COLO668 (cell line): Measurements from ENCODE around the gene PPIE.
"Not testable (repeated sequence)": the region's sequence is repeated elsewhere in the genome, so short reads cannot be mapped to it uniquely, and the experiment has no call there.

Experiments used
- DNase-seq: peaks from one replicate; lab custom pipeline; 2025; ENCODE audit not compliant: unreplicated experiment; lab: John Stamatoyannopoulos, UW

Gene PPIE

GRCh38 chr1:39757501-39757900 lies 18.8 kb downstream of the PPIE start:
- DNase-seq, result no peak

GRCh38 chr1:39758556-39759435 lies 20.1 kb downstream of the PPIE start:
- DNase-seq, result no peak

DNA sequence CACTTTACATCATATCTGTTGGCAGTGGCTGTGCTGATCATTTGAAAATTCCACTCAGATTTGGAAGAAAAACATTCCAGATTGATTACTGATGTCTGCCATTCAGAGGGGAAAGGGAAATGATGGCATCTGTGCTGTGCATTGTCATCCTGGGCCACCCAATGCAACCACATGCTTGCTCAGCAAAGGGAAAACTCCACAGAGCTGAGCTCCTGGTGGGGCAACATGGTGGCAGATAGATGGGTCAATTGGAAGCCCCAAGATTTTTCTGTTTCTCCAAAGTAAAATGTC lies 20.7 kb downstream of the PPIE start:
- no peak for DNase-seq

DNA sequence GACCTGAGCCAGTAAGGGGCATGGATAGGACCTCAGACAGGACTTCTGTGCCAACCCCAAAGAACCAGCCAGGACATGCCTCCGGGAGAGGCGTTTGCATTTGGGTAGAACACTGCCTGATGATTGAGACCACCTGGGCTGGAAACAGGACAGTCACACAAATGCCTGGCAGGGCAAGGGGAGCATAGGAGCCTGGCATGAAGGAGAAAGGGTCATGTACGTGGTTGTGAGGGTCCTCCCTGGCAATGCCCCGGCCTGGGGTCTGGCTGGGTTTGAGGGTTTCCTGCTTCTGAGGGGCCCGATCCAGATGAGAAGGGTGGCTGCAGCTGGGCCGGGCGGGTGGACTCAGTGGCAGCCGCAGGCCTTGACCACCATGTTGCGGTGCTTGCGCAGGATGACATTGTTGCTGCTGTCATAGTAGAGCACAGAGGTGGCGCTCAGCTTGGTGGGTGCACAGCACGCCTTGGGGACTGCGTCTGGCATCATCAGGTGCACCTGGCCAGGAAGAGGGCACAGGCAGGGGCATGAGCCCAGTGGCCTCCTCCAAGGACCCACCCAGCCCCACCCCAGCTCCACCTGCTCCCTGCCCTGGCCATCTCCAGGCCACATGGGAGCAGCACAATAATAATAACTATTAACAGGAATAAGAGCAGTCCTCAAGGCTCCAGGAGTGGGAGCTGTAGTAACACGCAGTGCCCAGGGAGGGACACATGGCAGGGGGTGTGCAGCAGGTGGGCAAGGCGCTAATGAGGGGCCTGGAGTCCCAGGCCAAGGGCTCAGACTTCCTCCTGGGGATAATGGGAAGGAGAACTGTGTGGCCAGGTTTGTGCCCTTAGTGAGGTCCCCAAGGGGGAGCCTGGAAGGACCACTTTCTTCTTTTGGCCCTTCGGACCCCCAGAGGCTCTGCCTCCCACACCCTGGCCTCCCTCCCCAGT lies 21.7 kb downstream of the PPIE start:
- no peak for DNase-seq

GRCh38 chr1:39761016-39761415 lies 22.3 kb downstream of the PPIE start:
- DNase-seq, result no peak

DNA sequence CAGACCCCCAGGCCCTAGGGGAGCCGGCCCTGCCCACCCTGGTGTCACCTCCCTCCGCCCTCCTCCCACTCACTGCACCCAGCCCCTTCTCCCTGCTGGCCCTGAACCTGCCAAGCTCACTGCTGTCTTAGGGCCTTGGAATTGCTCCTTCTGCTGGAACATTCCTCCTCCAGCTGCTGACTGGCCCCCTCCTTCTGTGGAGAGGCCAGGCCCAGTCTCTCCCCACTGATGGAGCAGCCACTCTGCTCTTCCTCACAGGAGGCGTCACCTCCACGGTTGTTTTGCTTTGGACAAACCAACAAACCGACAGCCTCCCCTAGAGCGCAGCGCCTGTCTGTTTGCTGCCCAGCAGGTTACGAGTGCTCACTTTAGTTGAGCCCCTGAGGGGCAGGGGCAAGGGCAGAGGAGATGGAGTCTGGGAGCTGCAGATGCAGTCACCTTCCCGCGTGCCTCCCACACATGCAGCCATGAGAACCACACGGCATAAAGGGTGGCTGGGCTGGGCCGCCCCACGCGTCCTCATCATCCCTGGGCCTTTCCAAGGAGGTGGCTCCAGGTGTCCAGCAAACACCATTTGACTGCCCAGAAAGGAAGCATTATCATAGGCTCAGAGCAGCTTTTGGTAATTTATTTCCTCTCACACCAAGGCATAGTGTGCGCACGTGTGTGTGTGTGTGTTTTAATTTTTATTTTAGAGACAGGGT lies 23.0 kb downstream of the PPIE start:
- DNase-seq, result no peak

DNA sequence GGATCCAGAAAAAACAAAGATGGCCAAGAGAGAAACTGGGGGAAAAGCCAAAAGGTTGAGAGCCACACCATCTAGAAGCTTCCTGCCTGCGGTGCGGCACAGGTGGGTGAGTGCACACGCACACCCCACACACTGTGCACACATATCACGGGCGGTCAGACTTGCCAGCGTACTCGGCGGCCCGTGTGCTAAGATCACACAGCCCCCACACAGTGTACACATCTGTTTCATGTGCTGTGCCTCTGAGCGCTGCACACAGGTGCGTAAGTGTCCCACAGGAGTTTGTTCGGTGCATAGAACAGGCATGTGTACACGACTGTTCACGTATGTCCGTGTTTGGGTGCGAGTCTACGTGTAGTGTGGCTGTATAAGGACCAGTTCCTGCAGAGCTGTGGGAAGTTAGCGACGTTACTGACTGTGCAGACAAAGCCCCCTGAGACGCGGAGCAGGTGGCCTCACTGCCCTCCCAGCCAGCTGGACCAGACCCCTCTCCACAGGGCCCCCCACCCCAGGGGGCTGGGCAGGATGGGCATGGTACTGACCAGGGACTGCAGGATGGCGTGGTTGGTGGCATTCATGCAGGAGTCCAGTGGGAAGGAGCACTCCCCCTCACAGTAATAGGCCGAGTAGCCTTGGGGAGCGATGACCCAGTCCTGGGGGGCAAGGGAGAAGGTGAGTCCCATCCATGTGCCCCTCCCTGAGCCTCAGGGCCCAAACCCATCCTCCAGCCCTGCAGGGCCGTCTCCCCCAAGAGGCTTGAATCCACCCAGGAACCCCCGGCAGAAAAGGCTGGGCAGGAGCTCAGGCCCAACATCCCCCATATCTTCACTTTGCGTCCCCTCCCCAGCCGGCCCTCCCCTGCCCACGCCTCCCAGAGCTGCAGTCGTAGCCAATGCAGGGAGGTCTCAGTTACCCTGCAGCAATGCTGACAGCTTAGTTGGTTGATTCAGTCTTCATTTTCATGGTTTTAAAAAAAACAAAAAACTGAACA lies 24.2 kb downstream of the PPIE start:
- no peak for DNase-seq

- DNase-seq, result not testable (repeated sequence)
Measured at GRCh38 chr1:39763619-39764374, 25.1 kb downstream of the PPIE start.

DNA sequence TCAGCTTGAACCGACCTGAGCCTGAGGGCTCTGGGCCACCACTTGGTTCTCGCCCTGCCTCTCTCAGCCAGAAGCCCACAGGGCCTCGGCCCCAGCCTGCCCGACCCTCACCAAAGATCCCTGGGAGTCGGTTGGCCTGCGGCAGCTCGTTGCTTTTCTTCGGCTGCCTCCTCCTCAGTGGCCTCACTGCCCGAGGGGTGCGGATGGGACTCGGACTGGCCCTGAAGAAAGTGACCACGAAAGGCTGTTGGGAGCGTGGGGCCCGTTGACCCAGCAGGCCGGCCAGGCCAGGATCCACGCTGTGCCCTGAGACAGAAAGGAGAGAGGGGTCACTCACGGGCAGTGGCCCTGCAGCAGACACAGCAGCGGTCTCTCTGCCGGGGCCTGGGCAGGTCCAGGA lies 25.8 kb downstream of the PPIE start:
- DNase-seq, result not testable (repeated sequence)

DNA sequence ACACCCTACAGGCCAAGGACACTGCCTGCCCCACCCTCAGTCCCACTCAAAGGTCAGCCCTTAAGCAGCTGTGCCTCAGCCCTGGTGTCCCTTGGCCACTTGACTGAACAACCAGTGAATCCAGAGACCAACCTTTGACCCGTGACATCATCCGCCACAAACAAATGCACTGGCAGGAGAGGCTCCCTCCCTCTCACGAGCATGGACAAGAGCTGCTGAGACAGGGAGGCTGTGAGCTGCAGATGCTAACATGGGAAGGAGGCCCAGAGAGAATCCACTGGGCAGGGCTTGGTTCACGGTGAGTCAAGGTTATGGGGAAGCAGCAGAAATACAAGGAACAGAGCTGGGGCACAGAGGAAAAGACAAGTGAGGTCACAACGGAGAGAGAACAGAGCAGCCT lies 27.8 kb downstream of the PPIE start:
- DNase-seq, result not testable (repeated sequence)

DNA sequence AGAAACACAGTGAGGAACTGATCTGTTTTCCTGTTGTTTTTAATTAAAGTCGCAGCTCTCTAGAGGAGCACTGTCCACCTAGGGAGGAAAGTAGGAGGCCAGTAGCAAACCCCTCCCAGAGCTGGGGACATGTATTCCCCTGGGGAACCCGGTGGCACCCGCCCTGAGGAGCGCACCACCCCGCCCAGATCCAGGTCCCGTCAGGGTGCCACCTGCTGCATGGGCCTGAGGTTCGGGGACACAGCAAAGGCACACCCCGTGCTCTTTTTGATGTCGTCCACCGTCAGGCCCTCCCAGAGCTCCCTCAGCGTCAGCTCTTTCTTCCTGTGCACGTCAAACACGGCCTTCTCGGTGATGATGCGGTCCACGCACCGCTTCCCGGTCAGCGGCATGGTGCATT lies 30.8 kb downstream of the PPIE start:
- DNase-seq, result not testable (repeated sequence)

DNA sequence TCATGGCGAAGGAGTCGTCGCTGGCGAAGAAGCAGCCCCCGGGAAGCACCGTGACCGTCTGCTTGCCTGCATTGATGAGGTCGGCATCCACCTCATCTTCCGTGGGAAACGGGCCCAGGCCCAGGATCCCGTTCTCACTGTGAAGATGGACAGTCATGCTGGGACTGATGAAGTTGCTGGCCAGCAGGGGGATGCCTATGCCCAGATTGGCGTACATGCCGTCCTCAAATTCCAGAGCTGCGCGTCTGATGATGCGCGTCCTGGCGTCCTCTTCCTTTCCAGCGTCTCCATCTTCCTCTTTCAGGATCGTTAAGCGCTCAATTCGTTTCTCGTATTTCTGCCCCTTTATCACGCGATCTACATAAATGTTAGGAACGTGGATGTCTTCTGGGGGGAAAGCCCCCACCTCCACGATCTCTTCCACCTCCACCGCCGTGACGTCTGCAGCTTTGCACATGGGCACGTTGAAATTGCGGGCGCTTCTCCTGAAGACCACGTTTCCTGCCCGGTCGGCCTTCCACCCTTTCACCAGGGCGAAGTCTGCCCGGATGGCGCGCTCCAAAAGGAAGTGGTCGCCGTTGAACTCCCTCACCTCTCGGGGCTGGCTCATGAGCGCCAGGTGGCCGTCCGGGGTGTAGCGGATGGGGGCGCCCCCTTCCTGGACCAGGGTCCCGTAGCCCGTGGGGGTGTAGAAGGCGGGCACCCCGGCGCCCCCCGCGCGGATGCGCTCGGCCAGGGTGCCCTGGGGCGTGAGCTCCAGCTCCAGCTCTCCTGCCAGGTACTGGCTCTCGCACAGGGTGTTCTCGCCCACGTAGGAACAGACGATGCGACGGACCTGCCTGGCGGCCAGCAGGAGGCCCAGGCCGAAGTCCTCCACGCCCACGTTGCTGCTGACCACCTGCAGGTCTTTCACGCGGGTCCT lies 31.7 kb downstream of the PPIE start:
- not testable (repeated sequence) for DNase-seq

DNA sequence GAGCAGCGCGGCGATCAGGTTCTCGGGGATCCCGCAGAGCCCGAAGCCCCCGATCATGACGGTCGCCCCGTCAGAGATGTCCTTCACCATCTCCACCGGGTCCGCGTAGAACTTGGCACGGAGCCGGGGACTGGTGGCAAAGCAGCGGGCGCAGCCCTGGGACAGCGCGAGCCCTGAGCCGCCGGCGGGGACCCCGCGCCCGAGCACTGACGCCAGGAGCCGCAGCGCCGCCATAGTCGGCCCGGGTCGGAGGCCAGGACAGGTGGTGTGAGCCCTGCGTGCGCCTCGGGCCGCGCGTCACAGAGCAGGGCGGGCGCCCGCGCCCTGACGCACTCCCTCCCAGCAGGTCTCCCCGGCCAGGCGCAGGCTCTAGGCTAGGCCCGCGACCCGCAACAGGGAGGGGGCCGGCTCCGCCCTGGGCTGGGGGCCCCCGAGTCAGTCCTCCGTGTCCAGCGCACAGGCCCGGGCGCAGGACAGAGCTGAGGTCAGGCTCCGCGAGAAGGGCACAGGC lies 32.4 kb downstream of the PPIE start, which contains the start of gene OXCT2:
TSS of gene OXCT2 (minus strand) at position 327 of the 511 bp plus-strand sequence. CDS start at position 234, 93 bp downstream.
- not testable (repeated sequence) for DNase-seq

- not testable (repeated sequence) for DNase-seq
Measured at GRCh38 chr1:39773369-39773979, 34.8 kb downstream of the PPIE start.

DNA sequence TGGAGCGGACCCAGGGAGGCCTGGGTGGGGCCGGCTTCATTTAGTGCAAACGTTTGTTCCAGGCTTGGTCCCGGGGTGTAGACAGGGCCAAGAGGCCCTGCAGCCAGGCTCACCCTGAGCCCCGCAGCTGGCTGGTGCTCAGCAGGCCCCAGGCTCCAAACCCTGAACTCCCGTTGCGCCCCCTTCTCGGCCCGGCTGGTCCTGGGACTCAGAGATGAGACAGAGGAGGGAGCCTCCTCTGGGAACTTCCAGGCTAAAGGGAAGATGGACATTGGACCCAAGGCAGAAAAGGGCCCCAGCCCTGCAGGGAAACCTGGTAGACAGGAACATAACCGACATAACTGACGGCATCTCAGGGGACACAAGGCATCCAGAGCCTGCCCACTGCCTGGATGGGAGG lies 36.5 kb downstream of the PPIE start:
- not testable (repeated sequence) for DNase-seq

- DNase-seq, result not testable (repeated sequence)
Measured at GRCh38 chr1:39775676-39776399, 37.2 kb downstream of the PPIE start.

DNA sequence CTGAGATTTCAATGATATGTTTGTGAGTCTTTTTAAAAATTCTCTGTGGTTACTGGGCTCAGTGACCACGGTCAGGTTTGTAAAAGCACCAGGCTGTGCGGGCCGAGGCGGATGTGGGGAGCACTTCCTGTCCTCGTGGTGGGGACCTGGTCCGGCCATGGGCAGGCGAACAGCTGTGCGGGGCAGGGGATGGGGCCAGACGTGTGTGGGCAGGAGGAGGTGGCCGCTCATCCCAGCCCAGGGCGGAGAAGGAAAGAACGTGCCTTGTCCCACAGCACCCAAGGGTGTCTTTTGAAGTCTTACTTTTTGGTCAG lies 37.7 kb downstream of the PPIE start:
- no peak for DNase-seq
